Endothelial cell (in vitro differentiated cells): Measurements from ENCODE around the gene LSAMP. TPM values are rescaled to one million over a fixed set of nuclear protein-coding genes. Genes with fewer than 3 reads are reported as not detected.

Experiments used
- DNase-seq: peaks from one replicate; pipeline ENCODE4 v3.0.0; 2021; ENCODE audit warnings: low spot score
- H3K27ac Mint-ChIP-seq: one replicate; pipeline ENCODE4 v1.8.0; 2021; ENCODE audit warnings: mixed read lengths, inconsistent platforms; ENCODE audit not compliant: unreplicated experiment
- H3K27me3 Mint-ChIP-seq: one replicate; pipeline ENCODE4 v1.8.0; 2021; ENCODE audit warnings: mild to moderate bottlenecking, moderate library complexity, mixed read lengths, inconsistent platforms; ENCODE audit not compliant: unreplicated experiment
- H3K36me3 Mint-ChIP-seq: one replicate; pipeline ENCODE4 v1.8.0; 2021; ENCODE audit warnings: mild to moderate bottlenecking, low read depth, mixed read lengths, inconsistent platforms; ENCODE audit not compliant: unreplicated experiment
- H3K4me1 Mint-ChIP-seq: one replicate; pipeline ENCODE4 v1.8.0; 2021; ENCODE audit warnings: mild to moderate bottlenecking, mixed read lengths, inconsistent platforms; ENCODE audit not compliant: unreplicated experiment
- H3K4me3 Mint-ChIP-seq: one replicate; pipeline ENCODE4 v1.8.0; 2021; ENCODE audit warnings: mild to moderate bottlenecking, mixed read lengths, inconsistent platforms; ENCODE audit not compliant: unreplicated experiment
- H3K9me3 Mint-ChIP-seq: one replicate; pipeline ENCODE4 v1.8.0; 2021; ENCODE audit warnings: mixed read lengths, inconsistent platforms; ENCODE audit not compliant: unreplicated experiment
- CTCF ChIP-seq: fragments of 200-600 bp; sonication (generic); IDR thresholded peaks from one replicate; pipeline ENCODE4 v1.5.0; 2021; ENCODE audit warnings: antibody characterized with exemption; ENCODE audit not compliant: unreplicated experiment
- total RNA-seq: library from RNA; stranded (reverse); fragmentation: NEBNext Ultra II Directional; extraction: Animal tissue kit (Norgen Biotek cat#: 25700); gene quantifications from one replicate; pipeline ENCODE4 v1.2.1, GENCODE V29; 2021; ENCODE audit not compliant: unreplicated experiment

Gene LSAMP
- total RNA-seq, 1 donor from 2014 or later, result 6.1 TPM

DNA sequence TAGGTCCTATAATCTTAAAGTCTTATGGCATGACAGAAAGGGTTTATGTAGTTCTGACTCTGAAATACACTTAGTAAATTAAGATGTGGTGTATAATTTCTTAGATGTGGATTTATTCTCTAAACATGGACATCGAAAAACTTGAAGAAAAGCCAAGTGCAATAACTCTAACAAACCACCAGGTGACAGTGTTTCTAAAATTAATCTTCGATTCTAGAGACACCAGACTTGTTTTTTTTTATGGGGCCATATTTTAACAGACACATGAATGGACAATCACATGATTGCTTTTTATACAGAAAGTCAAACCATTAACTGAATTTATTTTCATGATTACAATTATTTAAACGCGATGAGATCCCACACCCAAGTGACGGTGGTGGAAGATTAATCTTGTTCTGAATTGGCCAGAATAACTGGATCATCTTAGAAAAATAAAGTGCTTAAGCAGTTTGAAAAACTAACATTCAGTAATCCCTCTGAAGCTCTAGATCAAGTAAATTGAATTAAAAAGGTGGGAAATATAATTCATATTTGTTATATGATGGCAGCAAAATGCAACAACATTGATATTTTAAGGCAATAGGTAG lies 305.1 kb downstream of the LSAMP start:
- DNase-seq, result no peak

GRCh38 chr3:116139641-116140040 lies 305.6 kb downstream of the LSAMP start:
- Mint-ChIP-seq H3K4me3 (no peak overlapping the region), H3K27me3 (no peaks in the 10 kb centered on the region), H3K36me3 (no peaks in the 10 kb centered on the region), H3K4me1 (no peaks in the 10 kb centered on the region), H3K27ac (no peak overlapping the region), H3K9me3 (no peaks in the 10 kb centered on the region)
- no peak for TF ChIP-seq CTCF
- no peak for DNase-seq

More for the DNA sequence above, 305.1 kb downstream of the LSAMP start:
- no peaks in the 10 kb centered on the region for H3K4me1 Mint-ChIP-seq
- H3K36me3 Mint-ChIP-seq, result no peaks in the 10 kb centered on the region
- H3K4me3 Mint-ChIP-seq, result no peak overlapping the region
- H3K27ac Mint-ChIP-seq, result no peak overlapping the region
- peak; percentile 99 for TF ChIP-seq CTCF
- no peaks in the 10 kb centered on the region for H3K9me3 Mint-ChIP-seq
- H3K27me3 Mint-ChIP-seq, result no peaks in the 10 kb centered on the region

- H3K27ac Mint-ChIP-seq, result no peak overlapping the region
- no peak for TF ChIP-seq CTCF
- H3K4me3 Mint-ChIP-seq, result no peak overlapping the region
- H3K4me1 Mint-ChIP-seq, result peaks cover 2% of the 10 kb centered on the region
- H3K27me3 Mint-ChIP-seq, result no peaks in the 10 kb centered on the region
- no peaks in the 10 kb centered on the region for H3K36me3 Mint-ChIP-seq
- no peaks in the 10 kb centered on the region for H3K9me3 Mint-ChIP-seq
- no peak for DNase-seq
Observed at GRCh38 chr3:116135457-116136085, 309.7 kb downstream of the LSAMP start.

DNA sequence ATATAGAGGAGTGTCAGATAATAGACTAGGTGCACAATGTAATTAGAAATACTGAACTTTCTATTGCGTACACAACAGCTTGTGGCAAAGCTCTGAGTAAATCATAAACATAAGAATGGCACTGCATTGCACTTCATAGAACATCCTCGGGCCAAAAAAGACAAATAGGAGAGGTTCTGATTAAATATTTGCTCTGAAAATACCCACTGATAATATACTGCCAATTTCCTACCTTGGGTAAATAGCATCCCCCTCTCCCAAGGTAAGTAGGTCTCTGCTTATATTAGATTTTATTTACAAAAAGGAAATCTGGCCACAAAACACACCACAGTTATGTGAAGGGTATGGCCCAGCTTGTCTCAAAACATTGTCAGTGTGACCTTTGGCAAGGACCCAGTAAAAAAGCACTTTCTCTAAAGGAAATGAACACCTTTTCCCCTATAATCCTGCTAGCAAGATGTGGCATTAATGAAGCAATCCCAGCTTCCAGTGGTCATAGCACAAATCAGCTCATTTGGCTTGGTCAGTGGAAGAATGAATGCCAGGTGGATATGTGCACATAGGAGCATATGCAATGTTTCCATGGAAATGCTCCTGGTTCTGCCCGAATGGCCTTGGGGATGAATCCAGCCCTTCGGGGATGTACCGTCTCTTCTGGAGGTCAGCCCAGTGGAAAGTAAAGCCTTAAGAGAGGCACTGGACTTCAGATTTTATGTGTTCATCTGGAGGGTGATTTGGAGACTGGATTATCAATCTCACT lies 315.9 kb downstream of the LSAMP start:
- Mint-ChIP-seq H3K27me3 (no peaks in the 10 kb centered on the region), H3K9me3 (no peaks in the 10 kb centered on the region), H3K27ac (no peak overlapping the region), H3K4me1 (peaks cover 2% of the 10 kb centered on the region), H3K4me3 (no peak overlapping the region), H3K36me3 (no peaks in the 10 kb centered on the region)
- no peak for TF ChIP-seq CTCF
- DNase-seq, result no peak

- H3K36me3 Mint-ChIP-seq, result no peaks in the 10 kb centered on the region
- no peak for TF ChIP-seq CTCF
- no peak overlapping the region for H3K4me3 Mint-ChIP-seq
- H3K27ac Mint-ChIP-seq, result no peak overlapping the region
- no peaks in the 10 kb centered on the region for H3K9me3 Mint-ChIP-seq
- no peak for DNase-seq
- no peaks in the 10 kb centered on the region for H3K4me1 Mint-ChIP-seq
- no peaks in the 10 kb centered on the region for H3K27me3 Mint-ChIP-seq
Observed at GRCh38 chr3:116127464-116127863, 317.8 kb downstream of the LSAMP start.
